GM19043 (cell line): ENCODE results near the gene SPPL2C.

Source experiments
- ATAC-seq: cut with Tn5 transposase; IDR thresholded peaks from one replicate; pipeline ENCODE4 v1.9.1; 2021; ENCODE audit warnings: low read depth; ENCODE audit not compliant: unreplicated experiment

The SPPL2C gene, protein sequence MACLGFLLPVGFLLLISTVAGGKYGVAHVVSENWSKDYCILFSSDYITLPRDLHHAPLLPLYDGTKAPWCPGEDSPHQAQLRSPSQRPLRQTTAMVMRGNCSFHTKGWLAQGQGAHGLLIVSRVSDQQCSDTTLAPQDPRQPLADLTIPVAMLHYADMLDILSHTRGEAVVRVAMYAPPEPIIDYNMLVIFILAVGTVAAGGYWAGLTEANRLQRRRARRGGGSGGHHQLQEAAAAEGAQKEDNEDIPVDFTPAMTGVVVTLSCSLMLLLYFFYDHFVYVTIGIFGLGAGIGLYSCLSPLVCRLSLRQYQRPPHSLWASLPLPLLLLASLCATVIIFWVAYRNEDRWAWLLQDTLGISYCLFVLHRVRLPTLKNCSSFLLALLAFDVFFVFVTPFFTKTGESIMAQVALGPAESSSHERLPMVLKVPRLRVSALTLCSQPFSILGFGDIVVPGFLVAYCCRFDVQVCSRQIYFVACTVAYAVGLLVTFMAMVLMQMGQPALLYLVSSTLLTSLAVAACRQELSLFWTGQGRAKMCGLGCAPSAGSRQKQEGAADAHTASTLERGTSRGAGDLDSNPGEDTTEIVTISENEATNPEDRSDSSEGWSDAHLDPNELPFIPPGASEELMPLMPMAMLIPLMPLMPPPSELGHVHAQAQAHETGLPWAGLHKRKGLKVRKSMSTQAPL

DNA sequence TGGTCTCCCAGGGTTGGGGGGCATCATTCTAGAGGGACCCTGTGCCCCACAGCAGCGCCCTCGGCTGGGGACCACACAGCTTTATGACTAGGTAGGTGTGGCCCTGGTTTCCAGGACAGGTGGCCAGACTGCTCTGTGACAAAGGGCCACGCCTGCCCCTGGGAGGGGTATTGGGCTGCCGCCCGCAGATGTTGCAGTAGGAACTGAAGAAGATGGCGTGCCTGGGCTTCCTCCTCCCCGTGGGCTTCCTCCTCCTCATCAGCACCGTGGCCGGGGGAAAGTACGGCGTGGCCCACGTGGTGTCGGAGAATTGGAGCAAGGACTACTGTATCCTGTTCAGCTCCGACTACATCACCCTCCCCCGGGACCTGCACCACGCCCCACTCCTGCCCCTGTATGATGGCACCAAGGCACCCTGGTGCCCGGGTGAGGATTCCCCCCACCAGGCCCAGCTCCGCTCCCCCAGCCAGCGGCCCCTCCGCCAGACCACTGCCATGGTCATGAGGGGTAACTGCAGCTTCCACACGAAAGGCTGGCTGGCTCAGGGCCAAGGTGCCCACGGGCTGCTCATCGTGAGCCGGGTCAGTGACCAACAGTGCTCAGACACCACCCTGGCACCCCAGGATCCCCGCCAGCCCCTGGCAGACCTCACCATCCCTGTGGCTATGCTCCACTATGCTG is at the start of gene SPPL2C:
SPPL2C (plus strand) TSS at position 187 of the 681 bp plus-strand sequence; CDS start at position 213, 26 bp downstream.
- ATAC-seq = no peak

DNA sequence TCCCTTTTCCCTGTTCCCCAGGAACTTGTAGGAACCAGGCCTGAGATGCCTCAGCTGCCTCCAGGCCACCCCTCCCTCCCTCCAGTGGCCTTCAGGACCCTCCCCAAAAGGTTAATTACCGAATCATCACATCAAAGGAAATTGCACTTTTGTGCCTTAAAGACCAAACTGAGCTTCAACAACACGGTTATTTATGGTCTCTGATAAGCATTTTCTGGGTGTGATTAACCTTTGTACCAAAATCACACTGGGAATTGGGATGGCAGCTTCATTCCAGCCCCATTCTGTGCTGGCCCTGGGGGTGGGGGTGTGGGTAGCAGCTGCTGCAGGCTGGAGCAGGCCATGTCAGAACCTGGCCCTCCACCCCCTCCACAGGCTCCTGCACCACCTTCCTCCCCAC is 43.9 kb upstream of the SPPL2C start:
- ATAC-seq = no peak

DNA sequence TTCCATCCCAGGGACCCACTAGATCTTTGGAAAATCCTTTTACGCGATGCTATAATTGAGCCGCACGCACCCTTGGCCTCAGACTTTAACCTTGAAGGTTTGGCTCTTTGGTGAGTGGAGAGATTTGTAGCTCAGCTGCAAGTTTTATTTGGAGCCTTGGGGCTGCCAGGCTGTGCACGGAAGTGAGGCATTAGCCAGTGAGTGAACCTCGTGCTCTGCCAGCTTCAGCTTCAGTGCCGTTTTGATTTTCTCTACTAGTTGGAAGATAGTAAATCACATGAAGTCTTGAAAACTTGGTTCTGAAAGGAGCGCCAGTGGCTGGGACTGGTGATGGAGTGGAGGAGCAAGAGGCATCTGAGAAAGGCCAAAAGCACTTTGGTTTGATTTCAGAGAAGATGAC is 43.3 kb upstream of the SPPL2C start:
- no peak for ATAC-seq

DNA sequence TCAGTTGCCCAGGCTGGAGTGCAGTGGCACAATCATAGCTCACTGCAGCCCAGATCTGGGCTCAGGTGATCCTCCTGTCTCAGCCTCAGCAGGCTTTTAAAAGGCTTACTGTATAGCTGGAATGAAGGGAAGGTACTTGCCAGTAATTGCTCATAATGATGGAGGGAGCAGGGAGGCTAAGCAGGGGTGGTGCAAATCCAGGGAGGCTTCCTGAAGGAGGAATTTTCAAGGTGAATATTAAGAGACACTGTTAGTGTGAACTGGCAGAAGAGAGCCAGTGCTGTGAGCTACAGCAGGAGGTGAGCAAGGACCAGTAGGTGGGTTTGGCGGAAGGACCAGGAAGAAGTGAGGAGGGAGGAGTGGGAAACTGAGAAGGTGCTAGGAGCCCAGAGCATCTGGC is 35.8 kb upstream of the SPPL2C start:
- no peak for ATAC-seq

DNA sequence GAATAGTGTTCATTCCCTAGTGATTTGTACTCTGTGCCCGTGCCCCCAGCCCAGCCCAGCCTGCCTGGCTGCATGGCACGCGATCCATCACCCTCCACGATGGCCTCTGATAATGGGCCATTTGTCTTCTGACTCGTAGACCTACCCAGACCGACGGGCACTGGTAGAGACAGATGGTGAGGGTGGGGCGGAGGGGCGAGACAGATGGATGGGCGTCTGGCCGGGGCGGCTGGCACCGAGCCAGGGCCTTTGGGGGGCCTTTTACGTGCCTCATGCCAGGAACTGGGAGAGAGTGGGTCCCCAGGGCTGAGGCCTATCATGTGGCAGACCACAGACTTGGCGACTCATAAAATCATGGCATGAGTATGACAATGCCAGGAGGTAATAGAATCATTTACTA is 35.2 kb upstream of the SPPL2C start:
- no peak for ATAC-seq

DNA sequence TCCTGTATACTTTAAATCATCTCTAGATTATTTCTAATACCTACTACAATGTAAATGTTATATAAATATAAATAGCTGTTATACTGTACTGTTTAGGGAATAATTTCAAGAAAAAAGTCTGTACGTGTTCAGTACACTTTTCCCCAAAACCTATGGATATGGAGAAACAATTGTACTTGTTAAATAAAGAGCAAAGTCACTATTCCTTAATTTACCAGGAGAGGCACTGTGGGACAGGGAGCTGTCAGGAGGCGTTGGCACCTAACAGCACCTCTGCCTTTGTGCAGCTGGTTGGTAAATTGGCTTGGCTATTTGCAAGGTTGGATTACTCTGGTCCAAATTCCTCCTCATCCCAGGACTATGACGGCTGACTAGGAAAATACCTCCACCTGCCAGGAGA is 32.6 kb upstream of the SPPL2C start:
- no peak for ATAC-seq

DNA sequence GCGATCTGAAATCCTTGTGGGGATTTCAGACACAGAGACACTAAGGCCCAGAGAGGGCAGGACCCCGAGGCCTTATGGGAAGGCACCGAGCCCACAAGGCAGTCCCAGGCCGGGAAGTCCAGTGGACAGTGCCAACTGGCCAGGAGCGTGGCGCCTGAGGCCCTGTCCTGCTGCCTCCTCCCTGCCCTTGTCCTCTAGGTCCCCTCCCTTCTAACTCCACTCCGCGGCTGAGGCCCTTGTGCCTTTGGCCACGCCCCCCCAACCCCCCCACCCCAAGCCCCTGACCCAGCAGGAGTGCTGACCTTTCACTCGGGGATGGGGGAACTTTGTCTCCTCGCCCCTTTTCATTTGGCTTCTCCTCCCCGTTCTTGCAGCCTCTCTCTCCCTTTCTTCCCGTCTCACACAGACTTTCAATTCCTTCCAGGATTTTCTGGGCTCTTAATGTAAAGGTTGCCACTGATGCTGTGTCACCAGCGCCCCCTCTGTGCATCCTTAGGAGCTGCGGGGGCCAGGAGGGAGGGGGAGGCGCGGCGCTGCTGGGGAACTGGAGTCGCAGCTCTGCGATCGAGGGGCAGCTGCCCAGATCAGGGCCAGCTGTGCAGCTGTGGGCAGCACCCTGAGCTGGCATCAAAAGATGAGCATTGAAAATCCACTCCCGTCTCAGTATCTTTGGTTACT is 31.5 kb upstream of the SPPL2C start:
- ATAC-seq = no peak

DNA sequence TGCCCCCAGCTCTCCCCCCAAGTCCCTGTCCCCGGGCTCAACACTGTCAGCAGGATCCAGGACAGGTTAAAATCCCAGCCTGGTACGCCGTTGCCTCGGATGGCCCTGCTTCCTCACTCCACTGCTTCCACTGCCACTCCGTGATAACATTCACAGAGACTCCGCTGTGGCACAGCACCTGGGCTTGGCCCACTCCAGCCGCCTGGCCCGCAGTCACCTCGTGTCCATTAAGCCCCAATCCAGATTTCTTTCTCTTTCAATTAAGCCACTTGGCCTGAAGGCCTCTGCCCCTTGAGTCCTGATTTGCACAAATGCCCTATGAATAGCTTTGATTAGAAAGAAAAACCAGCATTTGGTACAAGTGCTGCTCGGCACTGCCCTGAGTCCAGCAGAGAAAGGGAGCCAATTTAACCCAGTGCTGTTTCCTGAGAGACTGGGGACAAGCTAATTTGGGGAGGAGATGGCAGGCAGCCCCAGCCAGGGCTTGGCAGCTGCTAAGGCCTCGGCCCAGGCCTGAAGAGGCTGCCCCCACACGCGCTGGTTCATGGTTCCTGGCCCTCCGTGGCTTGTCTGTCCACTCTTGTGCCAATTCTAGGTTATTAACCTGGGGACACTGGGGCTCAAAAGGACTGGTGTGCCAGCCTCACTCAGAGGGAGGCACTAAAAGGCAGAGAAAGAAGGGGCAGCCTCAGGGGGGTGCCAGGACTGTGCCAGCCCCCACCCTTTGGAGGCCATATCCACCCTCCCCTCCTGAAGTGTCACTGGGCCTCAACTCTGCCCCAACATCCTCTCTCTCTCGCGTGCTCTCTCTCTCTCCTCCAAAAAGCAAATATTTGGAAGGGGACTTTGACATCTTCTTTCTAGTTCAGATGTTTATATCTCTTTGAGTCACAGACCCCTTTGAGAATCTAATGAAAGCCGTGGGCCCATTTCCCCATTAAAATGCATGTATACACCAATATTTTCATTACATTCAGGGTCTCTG is 29.8 kb upstream of the SPPL2C start:
- no peak for ATAC-seq

DNA sequence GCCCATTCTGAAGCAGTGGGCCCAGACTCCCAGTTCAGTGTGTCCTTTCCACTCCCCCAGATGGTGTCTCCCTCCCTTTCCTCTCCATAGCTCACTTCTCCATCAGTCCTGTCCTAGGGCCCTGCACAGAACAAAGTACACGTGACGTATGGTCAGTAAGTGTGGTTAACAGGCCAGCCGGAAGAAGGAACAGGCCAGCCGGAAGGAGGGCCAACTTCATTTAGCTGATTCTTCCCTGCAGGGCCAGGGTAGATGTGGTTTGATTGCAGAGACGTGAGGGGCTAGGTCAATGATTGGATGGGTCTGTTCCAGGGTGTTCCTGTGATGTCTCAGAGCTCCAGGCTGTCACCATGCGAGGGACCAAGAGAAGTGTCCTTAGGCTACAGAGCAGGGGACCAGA is 28.9 kb upstream of the SPPL2C start:
- ATAC-seq = no peak

DNA sequence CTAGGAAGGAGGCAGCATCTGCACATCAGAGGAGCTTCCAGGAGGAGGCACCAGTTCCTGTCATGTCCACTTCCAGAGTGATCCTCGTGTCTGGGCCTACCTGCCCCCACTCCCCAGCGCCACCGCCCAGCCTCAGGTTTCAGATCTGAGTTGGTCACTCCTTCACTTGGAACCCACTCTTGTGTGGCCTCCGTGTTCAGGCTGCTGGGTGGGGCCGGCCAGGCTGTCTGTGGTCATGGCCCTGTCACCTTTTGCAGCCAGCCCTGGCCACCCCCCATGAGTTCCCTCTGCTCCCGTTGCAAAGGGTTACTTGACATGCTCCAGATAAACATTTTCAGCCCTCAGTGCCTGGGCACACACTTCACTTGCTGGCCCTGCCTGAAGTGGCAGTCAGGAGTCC is 26.6 kb upstream of the SPPL2C start:
- ATAC-seq = no peak

DNA sequence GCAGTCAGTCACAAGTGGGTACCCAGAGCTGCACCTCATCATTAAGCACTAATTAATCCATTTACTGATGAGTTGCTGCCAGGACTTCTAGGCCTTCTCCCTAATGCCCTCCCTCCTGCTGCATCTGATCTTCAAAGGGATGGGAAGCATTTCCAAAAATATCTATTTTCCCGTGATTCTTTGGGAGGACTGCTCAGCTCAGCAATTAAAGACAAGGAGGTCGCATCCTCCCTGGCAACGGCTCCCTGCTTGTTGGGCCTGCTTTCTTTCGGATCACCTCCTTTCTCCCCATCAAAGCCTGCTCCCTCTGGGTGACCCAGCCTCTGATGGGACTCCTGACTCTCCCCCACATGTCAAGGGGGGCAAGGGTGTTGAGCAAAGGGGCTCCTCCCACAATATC is 26.0 kb upstream of the SPPL2C start:
- no peak for ATAC-seq

DNA sequence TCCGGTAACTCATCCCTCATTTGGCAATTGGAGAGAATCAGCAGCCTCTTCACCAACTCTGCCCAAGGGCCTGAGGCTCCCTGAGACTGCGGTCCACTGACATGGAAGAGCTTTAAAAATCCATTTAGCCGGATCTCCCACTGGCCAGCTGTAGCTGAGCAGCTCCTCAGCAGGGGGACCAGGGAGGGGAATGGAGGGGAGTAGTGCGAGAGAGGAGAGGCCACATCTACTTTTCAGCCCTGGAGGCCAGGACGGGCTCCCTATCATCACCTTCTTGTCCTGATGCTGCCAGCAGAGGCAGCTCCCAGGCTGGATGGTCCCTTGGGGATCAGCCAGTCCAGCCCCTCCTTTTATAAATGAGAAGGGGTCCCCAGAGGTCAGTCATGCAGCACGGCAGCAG is 25.0 kb upstream of the SPPL2C start:
- no peak for ATAC-seq

DNA sequence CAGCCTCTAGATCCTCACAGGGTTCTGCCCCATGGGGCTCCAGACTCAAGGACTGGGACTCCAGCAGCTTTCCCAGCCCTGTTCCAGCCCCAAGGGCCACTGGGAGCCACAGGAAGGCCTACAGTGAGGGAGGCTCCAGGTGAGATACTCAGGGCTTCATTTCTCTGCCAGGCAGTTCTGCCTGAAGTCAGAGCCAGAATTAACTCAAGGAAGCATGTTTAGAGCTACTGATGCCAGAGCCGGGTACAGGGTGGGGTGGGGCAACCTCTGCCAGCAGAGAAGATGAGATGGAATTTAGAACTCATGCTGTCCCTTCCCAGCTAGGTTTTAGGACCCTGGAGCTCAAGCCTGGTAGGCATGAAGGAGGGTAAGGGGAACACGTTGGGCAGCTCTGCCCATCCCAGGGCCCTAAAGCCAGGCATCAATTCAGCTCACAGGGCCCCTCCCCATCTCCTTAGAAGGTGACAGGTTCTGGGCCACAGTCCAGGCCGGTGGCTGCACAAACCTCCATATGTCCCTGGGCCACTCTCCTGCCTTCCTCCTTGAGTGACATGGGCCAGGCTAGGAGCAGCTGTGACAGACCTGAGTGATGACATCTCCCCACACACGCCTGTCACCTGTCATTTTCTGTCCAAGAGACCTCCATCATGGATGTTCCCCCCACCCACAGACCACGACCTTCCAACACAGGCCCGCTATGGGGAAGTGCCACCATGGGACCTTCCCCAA is 24.5 kb upstream of the SPPL2C start:
- no peak for ATAC-seq

DNA sequence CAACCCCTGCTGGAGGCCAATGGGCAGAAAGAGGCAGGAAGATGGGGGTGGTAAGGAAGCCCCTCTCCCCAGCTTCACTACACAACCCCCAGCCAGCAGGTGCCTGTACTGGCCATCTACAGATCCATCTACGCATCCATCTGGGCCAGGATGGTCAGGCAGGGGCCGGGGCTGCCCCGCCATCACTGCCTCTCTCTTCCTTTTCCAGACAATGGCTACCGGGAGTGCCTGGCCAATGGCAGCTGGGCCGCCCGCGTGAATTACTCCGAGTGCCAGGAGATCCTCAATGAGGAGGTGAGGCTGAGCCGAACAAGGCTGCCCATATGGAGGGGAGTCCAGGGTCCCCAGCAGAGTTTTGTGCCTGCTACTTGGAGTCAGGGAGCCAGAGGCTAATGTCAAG is 23.5 kb upstream of the SPPL2C start:
- no peak for ATAC-seq

DNA sequence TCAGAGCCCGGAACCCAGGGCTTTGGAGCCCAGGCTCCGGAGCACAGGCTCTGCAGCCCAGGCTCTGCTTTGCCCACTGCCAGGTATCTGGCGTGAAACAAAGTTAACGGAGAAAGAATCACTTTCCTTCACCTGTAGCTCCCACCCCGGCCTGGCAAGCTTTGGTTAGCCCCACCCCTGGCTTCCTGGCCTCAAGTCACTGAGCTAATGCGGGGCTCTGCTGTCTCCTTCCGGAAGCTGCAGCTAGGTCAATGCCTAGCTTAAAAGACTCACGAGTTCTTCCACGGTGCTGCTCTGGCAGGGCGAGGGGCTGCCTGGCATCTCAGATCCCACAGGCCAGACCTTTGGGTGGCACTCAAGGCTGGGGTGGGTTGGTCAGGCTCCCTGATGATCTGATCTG is 21.1 kb upstream of the SPPL2C start:
- ATAC-seq = no peak

DNA sequence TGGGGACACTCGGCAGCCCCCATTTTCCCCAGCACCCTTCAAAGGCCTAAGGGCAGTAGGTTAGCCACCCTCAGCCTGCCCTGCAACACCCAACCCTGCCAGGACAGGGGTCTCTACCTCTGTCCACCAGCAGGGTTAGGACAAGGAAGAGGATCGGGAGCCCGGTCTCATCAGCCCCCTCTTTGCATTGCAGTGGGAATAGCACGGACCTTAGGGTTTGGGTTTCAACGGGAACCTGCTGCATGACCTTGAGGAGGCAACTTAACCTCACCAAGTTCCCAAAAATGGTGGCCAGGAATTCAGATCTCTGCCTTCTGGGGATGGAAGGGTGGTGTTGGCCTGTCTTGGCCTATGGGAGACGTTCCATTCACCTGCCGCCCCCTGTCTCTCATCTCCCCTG is 20.2 kb upstream of the SPPL2C start:
- no peak for ATAC-seq

DNA sequence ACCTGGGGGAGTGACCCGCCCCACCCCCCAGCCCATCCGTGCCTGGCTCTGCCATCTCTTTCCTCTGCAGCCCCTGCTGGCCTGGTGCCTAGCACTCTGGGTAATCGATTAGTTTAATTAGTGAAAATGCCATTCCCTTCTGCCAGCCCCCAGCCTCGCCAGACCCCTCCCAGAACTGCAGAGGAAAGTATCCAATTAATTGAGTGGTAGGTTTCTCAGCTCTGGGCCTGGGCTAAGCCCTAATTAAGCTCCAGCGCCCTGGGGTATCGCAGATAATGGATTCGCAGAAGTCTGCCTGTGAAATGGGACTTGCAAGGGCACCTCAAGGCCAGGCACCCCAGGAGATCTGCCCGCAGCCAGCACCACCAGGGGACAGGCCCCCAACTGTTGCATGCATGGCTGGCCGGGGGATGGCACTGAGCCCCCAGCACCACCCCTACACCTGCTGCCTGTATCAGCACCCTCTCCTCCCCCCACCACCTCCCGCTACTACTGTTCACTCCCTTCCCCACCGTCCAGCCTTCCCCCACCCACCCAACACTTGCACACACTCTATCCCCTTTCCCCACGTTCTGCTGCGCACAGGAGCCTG is 19.7 kb upstream of the SPPL2C start:
- no peak for ATAC-seq

DNA sequence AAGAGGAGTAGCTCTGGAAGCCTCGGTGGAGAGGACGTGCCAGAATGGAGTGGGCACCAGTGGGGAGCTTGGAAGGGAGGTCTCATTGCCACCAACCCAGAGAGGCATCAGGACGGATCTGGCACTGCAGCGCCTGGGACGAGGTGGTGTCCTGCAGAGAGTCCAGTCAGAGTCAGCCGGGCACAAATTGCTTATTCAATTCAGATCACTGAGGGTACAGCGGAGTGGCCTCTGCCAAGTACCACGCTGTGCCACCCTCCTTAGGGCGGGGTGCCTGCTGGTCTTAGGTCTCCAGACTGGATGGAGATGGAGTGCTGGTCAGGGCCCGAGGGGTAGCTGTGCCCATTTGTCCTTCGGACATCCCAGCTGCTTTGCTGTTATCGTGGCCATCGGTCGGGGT is 18.9 kb upstream of the SPPL2C start:
- no peak for ATAC-seq
